T-helper 2 cell treated with Interferon-gamma antibody and Interleukin-4, amounts not matched to agents 5 μg/mL and 100 μg/mL, for 36 hours (primary cell): ENCODE measurements around the gene SLC22A12.

Experiments
- DNase-seq: peaks from one replicate; pipeline ENCODE4 v3.0.0; 2021; ENCODE audit warnings: low spot score
- H3K27ac Mint-ChIP-seq: one replicate; pipeline ENCODE4 v1.8.0; 2021; ENCODE audit warnings: mild to moderate bottlenecking, mixed read lengths
- H3K27me3 Mint-ChIP-seq: one replicate; pipeline ENCODE4 v1.8.0; 2021; ENCODE audit warnings: low read depth, mixed read lengths
- H3K36me3 Mint-ChIP-seq: one replicate; pipeline ENCODE4 v1.8.0; 2021; ENCODE audit warnings: low read depth, mixed read lengths
- H3K4me1 Mint-ChIP-seq: one replicate; pipeline ENCODE4 v1.8.0; 2021; ENCODE audit warnings: low read depth, mixed read lengths
- H3K4me3 Mint-ChIP-seq: one replicate; pipeline ENCODE4 v1.8.0; 2022; ENCODE audit warnings: mild to moderate bottlenecking, moderate library complexity, mixed read lengths
- H3K9me3 Mint-ChIP-seq: one replicate; pipeline ENCODE4 v1.8.0; 2021; ENCODE audit warnings: mixed read lengths

SLC22A12 gene

GRCh38 chr11:64600281-64600992 is 9.4 kb downstream of the SLC22A12 start:
- Mint-ChIP-seq H3K4me3 (no peak overlapping the region), H3K27me3 (no peaks in the 10 kb centered on the region), H3K9me3 (no peaks in the 10 kb centered on the region), H3K36me3 (no peaks in the 10 kb centered on the region), H3K27ac (no peak overlapping the region), H3K4me1 (no peaks in the 10 kb centered on the region)
- DNase-seq: no peak

GRCh38 chr11:64601605-64602465 is 10.8 kb downstream of the SLC22A12 start:
- no peak for DNase-seq
- Mint-ChIP-seq H3K4me3 (no peak overlapping the region), H3K27me3 (no peaks in the 10 kb centered on the region)

GRCh38 chr11:64602466-64603070 is 11.5 kb downstream of the SLC22A12 start:
- H3K4me1 Mint-ChIP-seq: no peaks in the 10 kb centered on the region
- no peaks in the 10 kb centered on the region for H3K36me3 Mint-ChIP-seq
- H3K27ac Mint-ChIP-seq: no peak overlapping the region
- no peak overlapping the region for H3K4me3 Mint-ChIP-seq
- no peaks in the 10 kb centered on the region for H3K27me3 Mint-ChIP-seq
- DNase-seq: no peak
- H3K9me3 Mint-ChIP-seq: no peaks in the 10 kb centered on the region

More at GRCh38 chr11:64601605-64602465, 10.8 kb downstream of the SLC22A12 start:
- Mint-ChIP-seq H3K27ac (no peak overlapping the region), H3K9me3 (no peaks in the 10 kb centered on the region), H3K36me3 (no peaks in the 10 kb centered on the region), H3K4me1 (no peaks in the 10 kb centered on the region)

- no peaks in the 10 kb centered on the region for H3K27me3 Mint-ChIP-seq
- no peaks in the 10 kb centered on the region for H3K4me1 Mint-ChIP-seq
- DNase-seq: no peak
- no peak overlapping the region for H3K4me3 Mint-ChIP-seq
- H3K36me3 Mint-ChIP-seq: no peaks in the 10 kb centered on the region
- no peak overlapping the region for H3K27ac Mint-ChIP-seq
- no peaks in the 10 kb centered on the region for H3K9me3 Mint-ChIP-seq
Observed at GRCh38 chr11:64603411-64604110, 12.5 kb downstream of the SLC22A12 start.

- no peaks in the 10 kb centered on the region for H3K4me1 Mint-ChIP-seq
- H3K4me3 Mint-ChIP-seq: no peak overlapping the region
- no peak overlapping the region for H3K27ac Mint-ChIP-seq
- H3K27me3 Mint-ChIP-seq: no peaks in the 10 kb centered on the region
- no peaks in the 10 kb centered on the region for H3K36me3 Mint-ChIP-seq
- DNase-seq: no peak
- H3K9me3 Mint-ChIP-seq: no peaks in the 10 kb centered on the region
Observed at GRCh38 chr11:64604458-64605243, 13.6 kb downstream of the SLC22A12 start.

- no peaks in the 10 kb centered on the region for H3K36me3 Mint-ChIP-seq
- DNase-seq: no peak
- no peaks in the 10 kb centered on the region for H3K27me3 Mint-ChIP-seq
- no peak overlapping the region for H3K4me3 Mint-ChIP-seq
- H3K9me3 Mint-ChIP-seq: no peaks in the 10 kb centered on the region
- H3K4me1 Mint-ChIP-seq: no peaks in the 10 kb centered on the region
- no peak overlapping the region for H3K27ac Mint-ChIP-seq
Observed at GRCh38 chr11:64605244-64605560, 14.2 kb downstream of the SLC22A12 start.

- Mint-ChIP-seq H3K4me1 (no peaks in the 10 kb centered on the region), H3K36me3 (no peaks in the 10 kb centered on the region), H3K27ac (no peak overlapping the region), H3K9me3 (no peaks in the 10 kb centered on the region), H3K4me3 (no peak overlapping the region), H3K27me3 (no peaks in the 10 kb centered on the region)
- no peak for DNase-seq
Observed at GRCh38 chr11:64605656-64606585, 14.9 kb downstream of the SLC22A12 start.

- Mint-ChIP-seq H3K27me3 (no peaks in the 10 kb centered on the region), H3K4me1 (peaks cover 2% of the 10 kb centered on the region), H3K36me3 (no peaks in the 10 kb centered on the region), H3K9me3 (no peaks in the 10 kb centered on the region), H3K4me3 (no peak overlapping the region), H3K27ac (no peak overlapping the region)
- DNase-seq: no peak
Observed at GRCh38 chr11:64606796-64607380, 15.9 kb downstream of the SLC22A12 start.

GRCh38 chr11:64607381-64607985 is 16.5 kb downstream of the SLC22A12 start:
- H3K4me1 Mint-ChIP-seq: peaks cover 2% of the 10 kb centered on the region
- no peak overlapping the region for H3K27ac Mint-ChIP-seq

GRCh38 chr11:64608046-64608445 is 17.0 kb downstream of the SLC22A12 start:
- Mint-ChIP-seq H3K4me1 (peaks cover 2% of the 10 kb centered on the region), H3K27me3 (peaks cover 3% of the 10 kb centered on the region), H3K27ac (no peak overlapping the region), H3K36me3 (no peaks in the 10 kb centered on the region), H3K9me3 (no peaks in the 10 kb centered on the region), H3K4me3 (no peak overlapping the region)
- no peak for DNase-seq

More at GRCh38 chr11:64607381-64607985, 16.5 kb downstream of the SLC22A12 start:
- Mint-ChIP-seq H3K4me3 (no peak overlapping the region), H3K9me3 (no peaks in the 10 kb centered on the region), H3K27me3 (peaks cover 2% of the 10 kb centered on the region), H3K36me3 (no peaks in the 10 kb centered on the region)
- no peak for DNase-seq

- Mint-ChIP-seq H3K36me3 (no peaks in the 10 kb centered on the region), H3K27ac (no peak overlapping the region), H3K9me3 (no peaks in the 10 kb centered on the region), H3K4me1 (peaks cover 2% of the 10 kb centered on the region), H3K4me3 (no peak overlapping the region), H3K27me3 (peaks cover 6% of the 10 kb centered on the region)
- DNase-seq: no peak
Observed at GRCh38 chr11:64608636-64609035, 17.6 kb downstream of the SLC22A12 start.

- H3K9me3 Mint-ChIP-seq: no peaks in the 10 kb centered on the region
- H3K4me1 Mint-ChIP-seq: peaks cover 2% of the 10 kb centered on the region
- no peak overlapping the region for H3K27ac Mint-ChIP-seq
- H3K27me3 Mint-ChIP-seq: peaks cover 6% of the 10 kb centered on the region
- H3K36me3 Mint-ChIP-seq: no peaks in the 10 kb centered on the region
- DNase-seq: no peak
- H3K4me3 Mint-ChIP-seq: no peak overlapping the region
Observed at GRCh38 chr11:64609436-64610047, 18.5 kb downstream of the SLC22A12 start.
